NCI-H345 treated with DMSO at 0.1 percent for 48 hours (cell line): Measurements from ENCODE around the gene ZNF224.
A peak's percentile ranks its signal among the peaks of the same experiment; 100 is the strongest.

ENCODE experiments used
- DNase-seq: peaks from one replicate; lab custom pipeline; 2025; ENCODE audit not compliant: unreplicated experiment; lab: John Stamatoyannopoulos, UW

Gene ZNF224

GRCh38 chr19:44093931-44094765 is at the start of gene ZNF224:
Gene ZNF224, plus strand, starts transcription at chr19:44094361. Its CDS starts 3,513 bp downstream, at chr19:44097874.
- DNase-seq, result peak; percentile 62

- DNase-seq, result peak; percentile 48
Measured at GRCh38 chr19:44050740-44051649, 43.2 kb upstream of the ZNF224 start.

- peak; percentile 95 for DNase-seq
Measured at GRCh38 chr19:44051650-44052402, 42.3 kb upstream of the ZNF224 start, which contains the start of gene ZNF223. Gene ZNF223, plus strand, starts transcription at chr19:44052036. Its CDS starts 3,141 bp downstream, at chr19:44055177.

- no peak for DNase-seq
Measured at GRCh38 chr19:44055870-44056269, 38.3 kb upstream of the ZNF224 start.

GRCh38 chr19:44059229-44059628 is 34.9 kb upstream of the ZNF224 start:
- no peak for DNase-seq

DNA sequence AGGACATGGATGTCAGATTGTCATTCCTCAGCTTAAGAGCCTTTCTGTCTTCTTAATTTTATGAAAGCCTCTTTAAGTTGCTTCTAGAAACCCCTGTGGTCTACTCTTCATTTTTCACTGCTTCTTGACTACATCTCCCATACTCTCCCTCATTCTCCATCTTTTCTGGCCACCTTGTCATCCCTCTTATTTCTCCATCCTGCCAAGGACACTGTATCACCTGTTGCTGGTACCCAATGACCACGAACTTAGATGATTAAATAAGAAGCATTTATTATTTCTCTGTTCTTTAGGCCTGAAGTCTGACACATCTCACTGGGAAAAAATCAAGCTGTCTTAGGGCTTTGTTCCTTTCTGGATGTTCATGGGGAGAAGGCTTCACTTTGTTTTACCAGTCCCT is 33.1 kb upstream of the ZNF224 start:
- DNase-seq, result no peak

- no peak for DNase-seq
Measured at GRCh38 chr19:44066305-44066704, 27.9 kb upstream of the ZNF224 start.

DNA sequence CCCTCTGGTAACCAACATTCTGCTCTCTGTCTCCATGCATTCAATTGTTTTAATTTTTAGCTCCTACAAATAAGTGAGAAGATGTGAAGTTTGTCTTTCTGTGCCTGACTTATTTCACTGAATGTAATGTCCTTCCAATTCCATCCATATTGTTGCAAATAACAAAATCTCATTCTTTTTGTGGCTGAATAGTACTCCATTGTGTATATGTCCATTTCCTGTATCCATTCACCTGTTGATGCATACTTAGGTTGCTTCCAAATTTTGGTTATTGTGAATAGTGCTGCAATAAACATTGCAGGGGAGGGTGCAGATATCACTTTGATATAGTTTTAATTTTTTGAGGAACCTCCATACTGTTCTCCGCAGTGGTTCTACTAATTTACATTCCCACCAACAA is 24.7 kb upstream of the ZNF224 start:
- no peak for DNase-seq

DNA sequence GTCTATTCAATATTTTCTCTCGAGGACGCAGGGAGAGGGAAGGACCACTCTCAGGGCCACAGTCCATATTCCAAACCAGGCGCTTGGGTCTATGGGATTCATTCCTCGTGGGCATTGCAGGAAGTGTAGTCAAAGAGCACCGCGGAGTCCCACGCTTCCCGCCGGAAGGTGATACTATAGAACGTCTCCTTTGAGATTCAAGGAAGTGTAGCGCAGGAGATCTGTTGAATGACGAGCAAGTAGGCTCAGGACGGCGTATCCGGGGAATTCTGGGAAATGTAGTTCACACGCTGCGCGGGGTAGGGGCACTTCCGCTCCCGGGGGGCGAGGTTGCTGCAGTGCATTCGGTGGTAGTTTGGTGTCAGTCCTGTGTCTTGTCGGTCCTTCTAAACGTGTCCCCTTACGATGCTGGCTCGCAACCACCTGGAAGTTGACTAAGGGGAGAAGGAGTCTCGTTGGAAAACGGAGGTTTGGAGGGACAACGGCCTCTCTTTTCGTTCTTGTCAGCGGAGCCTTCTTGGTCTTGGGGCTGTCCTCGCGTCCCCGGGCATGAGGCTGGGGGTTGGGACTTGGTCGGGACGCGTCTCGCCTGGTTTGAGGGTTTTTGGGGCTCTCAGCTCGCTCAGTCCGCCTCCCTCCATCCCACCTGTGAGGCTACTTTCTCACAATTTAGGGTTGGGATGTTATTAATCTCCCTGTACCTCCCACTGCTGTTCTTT is 22.2 kb upstream of the ZNF224 start, which contains the start of gene ZNF284:
ZNF284 (plus strand) TSS at position 336 of the 719 bp plus-strand sequence. CDS start 4,231 bp downstream, outside the sequence.
- peak; percentile 68 for DNase-seq

DNA sequence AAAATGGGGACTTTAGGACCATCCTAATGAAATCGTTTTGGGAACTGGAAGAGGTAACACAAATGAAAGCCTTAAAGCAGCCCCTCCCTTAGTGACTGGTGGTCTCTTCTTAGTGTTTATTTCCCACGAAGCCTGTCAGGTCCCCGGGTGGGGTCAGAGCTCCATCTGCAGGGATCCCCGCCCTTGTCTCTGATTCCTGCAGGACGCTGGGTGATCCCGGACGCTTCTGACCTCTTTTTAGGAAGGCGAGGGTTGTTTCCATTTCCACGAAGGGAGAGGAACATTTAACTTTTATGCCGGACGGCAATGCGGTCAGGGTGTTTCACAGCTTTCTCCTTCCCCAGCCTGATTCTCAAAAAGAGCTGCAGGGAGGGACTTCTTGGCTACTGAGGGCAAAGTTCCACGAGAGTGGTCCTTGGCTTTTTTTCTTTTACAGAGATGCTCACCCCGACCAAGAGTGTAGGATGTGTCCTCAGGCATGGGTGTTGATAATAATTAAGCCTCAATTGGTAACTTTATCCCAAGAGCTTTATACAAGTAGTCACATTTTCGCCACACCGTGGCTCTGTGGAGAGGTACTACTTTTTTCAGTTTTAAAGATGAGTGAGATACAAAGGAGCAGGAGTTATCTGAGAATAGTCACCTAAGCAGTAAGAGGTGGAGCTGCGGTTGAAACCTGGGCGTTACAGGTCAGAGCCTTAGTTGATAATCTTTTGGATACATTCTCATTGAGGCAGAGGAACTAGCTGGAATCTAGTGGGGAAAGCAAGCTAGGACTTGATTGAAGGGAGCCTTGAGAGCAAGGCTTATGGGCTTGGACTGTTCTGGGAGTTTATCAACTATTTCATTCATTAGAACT is 21.4 kb upstream of the ZNF224 start:
- no peak for DNase-seq

DNA sequence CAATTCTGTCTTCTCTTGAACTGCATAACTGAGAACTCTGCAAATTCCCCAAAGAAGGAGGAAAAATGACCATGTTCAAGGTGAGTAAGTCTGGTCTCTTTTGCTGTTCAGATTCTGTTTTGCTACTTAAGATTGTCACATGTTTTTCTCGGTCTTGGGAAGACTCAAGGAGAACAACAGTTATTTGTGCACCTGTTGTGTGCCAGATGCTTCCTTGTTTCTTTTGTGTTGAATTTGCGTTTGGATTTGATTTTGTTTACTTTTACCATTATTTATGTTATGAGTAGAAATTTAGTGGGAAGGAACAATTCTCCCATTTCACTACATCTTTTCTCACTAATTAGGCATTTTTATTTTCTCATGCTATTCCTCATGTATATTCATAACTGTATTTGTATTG is 17.8 kb upstream of the ZNF224 start:
- DNase-seq, result no peak

- DNase-seq, result no peak
Measured at GRCh38 chr19:44092108-44092507, 2.1 kb upstream of the ZNF224 start.

- DNase-seq, result no peak
Measured at GRCh38 chr19:44107751-44108150, 13.6 kb downstream of the ZNF224 start.

DNA sequence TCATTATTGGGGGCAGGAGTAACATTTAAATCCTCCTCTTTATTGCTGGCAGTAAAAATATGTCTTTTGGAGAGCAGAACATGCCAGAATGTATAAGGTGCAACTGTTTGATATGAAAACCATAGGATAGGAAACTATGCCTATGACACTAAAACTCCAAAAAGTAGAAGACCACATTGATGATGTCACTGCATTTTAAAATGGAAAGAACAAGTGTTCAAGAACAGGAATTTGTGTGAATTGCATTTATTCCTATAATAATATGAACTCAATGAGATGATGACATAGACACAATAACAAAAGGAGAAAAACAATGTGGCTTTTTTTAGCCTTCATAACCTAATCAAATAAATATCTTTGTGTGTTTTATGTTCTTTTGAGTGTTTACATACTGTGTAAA is 15.3 kb downstream of the ZNF224 start:
- no peak for DNase-seq

DNA sequence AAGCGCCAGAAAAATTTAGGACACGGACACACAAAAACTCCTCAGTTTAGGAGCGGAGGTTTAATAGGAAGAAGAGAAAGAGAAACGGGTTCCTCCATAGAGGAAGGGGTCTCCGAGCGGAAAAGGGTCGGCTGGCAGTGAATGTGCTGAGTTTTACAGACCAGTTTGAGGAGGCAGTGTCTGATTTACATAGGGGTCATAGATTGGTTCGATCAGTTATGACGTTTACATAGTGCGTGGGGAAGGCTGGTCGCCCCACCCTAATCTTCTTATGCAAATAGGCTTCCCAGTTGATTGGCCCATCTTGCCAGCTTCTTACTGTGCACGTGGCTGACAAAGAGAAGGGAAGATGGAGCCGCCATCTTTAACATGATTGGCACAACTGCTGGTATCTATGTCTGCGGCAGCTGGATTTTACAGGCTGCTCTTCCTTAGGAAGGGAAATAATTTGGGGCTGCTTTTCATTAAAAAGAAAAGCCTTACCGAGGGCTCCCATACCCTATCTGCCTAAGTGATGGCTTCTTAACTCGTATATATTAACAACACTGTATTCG is 17.8 kb downstream of the ZNF224 start:
- DNase-seq, result no peak

DNA sequence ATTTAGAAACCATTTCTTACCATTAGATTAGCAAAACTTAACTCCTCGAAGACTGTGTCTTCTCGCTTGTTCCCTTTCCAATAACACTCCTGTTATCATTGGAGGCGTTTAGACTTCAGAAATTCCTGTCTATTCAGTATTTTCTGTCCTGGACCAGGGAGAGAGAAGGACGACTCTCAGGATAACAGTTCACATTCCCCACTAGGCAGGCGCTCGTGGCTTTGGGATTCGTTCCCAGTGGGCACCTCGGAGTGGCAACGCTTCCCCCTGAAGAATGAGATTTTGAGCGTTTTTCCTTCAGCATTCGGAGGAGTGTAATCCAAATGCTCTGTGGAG is 18.6 kb downstream of the ZNF224 start:
- DNase-seq, result no peak

GRCh38 chr19:44113138-44113783 is 19.1 kb downstream of the ZNF224 start, which contains the start of gene ZNF225:
Gene ZNF225, plus strand, starts transcription at chr19:44113399. Its CDS starts 2,429 bp downstream, at chr19:44115828.
- peak; percentile 88 for DNase-seq

DNA sequence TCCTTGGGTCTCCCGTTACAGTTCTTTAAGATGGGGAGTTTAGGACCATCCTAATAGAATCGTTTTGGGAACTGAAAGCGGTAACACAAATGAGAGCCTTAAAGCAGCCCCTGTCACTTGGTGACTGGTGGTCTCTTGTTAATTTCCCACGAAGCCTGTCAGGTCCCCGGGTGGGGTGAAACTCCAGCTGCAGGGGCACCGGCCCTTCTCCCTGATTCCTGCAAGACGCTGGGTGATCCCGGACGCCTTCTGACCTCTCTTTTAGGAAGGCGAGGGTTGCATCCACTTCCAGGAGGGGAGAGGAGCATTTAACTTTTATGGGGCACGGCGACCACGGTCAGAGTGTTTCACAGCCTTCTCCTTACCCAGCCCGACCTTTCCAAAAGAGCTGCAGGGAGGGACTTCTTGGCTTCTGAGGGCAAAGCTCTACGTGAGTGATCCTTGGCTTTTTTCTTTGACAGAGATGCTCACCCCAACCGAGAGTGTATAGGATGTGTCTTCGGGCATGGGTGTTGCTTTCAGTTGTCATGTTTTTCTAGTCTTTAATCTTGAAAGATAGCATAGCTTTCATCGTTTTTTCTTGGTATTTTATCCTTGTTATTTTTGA is 19.7 kb downstream of the ZNF224 start:
- no peak for DNase-seq
